Measurements from ENCODE around the gene SNX19.

GRCh38 chr11:130839981-130840666, 76.2 kb downstream of the SNX19 start:
- TF ChIP-seq CTCF (IDR thresholded peaks at IDR 0.05) (no peak), POLR2AphosphoS5 (IDR thresholded peaks at IDR 0.05) (no peak), EP300 (IDR thresholded peaks at IDR 0.05) (no peak), POLR2A (IDR thresholded peaks at IDR 0.05) (no peak)
